HepG2 (cell line): ENCODE results near the gene KCNIP3. TPM values are rescaled to one million over a fixed set of nuclear protein-coding genes. Genes with fewer than 3 reads are reported as not detected.

Experiments used
- CAMTA2 ChIP-seq: sonication (generic); formaldehyde crosslinking; IDR thresholded peaks from 2 replicates; pipeline ENCODE4 v1.4.0; 2020; ENCODE audit warnings: mild to moderate bottlenecking, missing genetic modification reagents, borderline replicate concordance
- HES4 ChIP-seq: sonication (generic); formaldehyde crosslinking; IDR thresholded peaks from 2 replicates; pipeline ENCODE4 v1.9.0; 2021; ENCODE audit warnings: mild to moderate bottlenecking, missing genetic modification reagents, borderline replicate concordance
- HMGA1 ChIP-seq: sonication (generic); formaldehyde crosslinking; conservative IDR thresholded peaks from 2 replicates; pipeline ENCODE4 v1.4.0; 2020; ENCODE audit warnings: missing genetic modification reagents
- NONO ChIP-seq, 2 experiments: fragments of 450-650 bp in 1 of 2; sonication (generic) in 1 of 2; formaldehyde crosslinking in 1 of 2; IDR thresholded peaks in 1 of 2; conservative IDR thresholded peaks in 1 of 2; 2 replicates each; pipeline versions ENCODE4 v1.6.1 to v1.8.0; 2017 to 2022; ENCODE audit warnings: mild to moderate bottlenecking in 1 of 2, missing genetic modification reagents in 1 of 2, moderate library complexity in 1 of 2
- PRDM15 ChIP-seq: sonication (generic); formaldehyde crosslinking; IDR thresholded peaks from 2 replicates; pipeline ENCODE4 v1.4.0; 2020; ENCODE audit warnings: missing genetic modification reagents
- REL ChIP-seq: sonication (generic); formaldehyde crosslinking; conservative IDR thresholded peaks from 2 replicates; pipeline ENCODE4 v1.8.0; 2022; ENCODE audit warnings: mild to moderate bottlenecking, missing genetic modification reagents, moderate library complexity
- RFX3 ChIP-seq: IDR thresholded peaks from 2 replicates; pipeline ENCODE4 v1.6.1; 2016; ENCODE audit warnings: missing biosample characterization, missing genetic modification reagents
- SALL2 ChIP-seq: sonication (generic); formaldehyde crosslinking; IDR thresholded peaks from 2 replicates; pipeline ENCODE4 v1.8.1; 2023; ENCODE audit warnings: mild to moderate bottlenecking, missing genetic modification reagents, inconsistent platforms
- ZC3H13 ChIP-seq: sonication (generic); formaldehyde crosslinking; IDR thresholded peaks from 2 replicates; pipeline ENCODE4 v1.8.1; 2023; ENCODE audit warnings: mild to moderate bottlenecking, missing genetic modification reagents, moderate library complexity
- ZFP82 ChIP-seq: sonication (generic); formaldehyde crosslinking; IDR thresholded peaks from 2 replicates; pipeline ENCODE4 v1.5.1; 2020; ENCODE audit warnings: mild to moderate bottlenecking, missing genetic modification reagents, borderline replicate concordance
- ZKSCAN5 ChIP-seq: sonication (generic); formaldehyde crosslinking; IDR thresholded peaks from 2 replicates; pipeline ENCODE4 v1.5.1; 2020; ENCODE audit warnings: mild to moderate bottlenecking, missing genetic modification reagents
- ZNF101 ChIP-seq: sonication (generic); formaldehyde crosslinking; IDR thresholded peaks from 2 replicates; pipeline ENCODE4 v1.4.0; 2020; ENCODE audit warnings: mild to moderate bottlenecking, low read depth, missing genetic modification reagents, borderline replicate concordance
- ZNF20 ChIP-seq: sonication (generic); formaldehyde crosslinking; IDR thresholded peaks from 2 replicates; pipeline ENCODE4 v1.4.0; 2020; ENCODE audit warnings: mild to moderate bottlenecking, moderate library complexity, missing genetic modification reagents
- ZNF670 ChIP-seq: sonication (generic); formaldehyde crosslinking; IDR thresholded peaks from 2 replicates; pipeline ENCODE4 v1.8.0; 2022; ENCODE audit warnings: mild to moderate bottlenecking, missing genetic modification reagents, borderline replicate concordance
- ZNF678 ChIP-seq: sonication (generic); formaldehyde crosslinking; IDR thresholded peaks from 2 replicates; pipeline ENCODE4 v1.4.0; 2020; ENCODE audit warnings: mild to moderate bottlenecking, missing genetic modification reagents
- ZNF788 ChIP-seq: sonication (generic); formaldehyde crosslinking; IDR thresholded peaks from 2 replicates; pipeline ENCODE4 v1.5.0; 2020; ENCODE audit warnings: mild to moderate bottlenecking, missing genetic modification reagents, borderline replicate concordance
- ZZZ3 ChIP-seq: sonication (generic); formaldehyde crosslinking; IDR thresholded peaks from 2 replicates; pipeline ENCODE4 v1.4.0; 2020; ENCODE audit warnings: missing genetic modification reagents, mild to moderate bottlenecking, borderline replicate concordance
- polyA plus RNA-seq, 8 experiments: library from polyadenylated mRNA; depleted of rRNA in 3 of 8; stranded (reverse) in 7 of 8; unstranded in 1 of 8; fragments of >200 nt; fragmentation: Illumina TruSeq in 4 of 8; extraction: Trizol in 4 of 8; gene quantifications; 2 replicates each; pipeline versions ENCODE4 v1.2.1 to v1.2.3, GENCODE V29; 2011 to 2016; ENCODE audit warnings: low read depth in 4 of 8, missing spikeins in 1 of 8, mixed read lengths in 1 of 8; ENCODE audit not compliant: insufficient read depth in 1 of 8
- total RNA-seq, 5 experiments: library from RNA; depleted of rRNA; stranded (reverse); fragments of >200 nt; fragmentation: Illumina TruSeq; extraction: Trizol; gene quantifications; 2 replicates each; pipeline ENCODE4 v1.2.3, GENCODE V29; 2016; ENCODE audit warnings: low read depth in 1 of 5
- TF ChIP-seq, protein P1 (sequence below): sonication (generic); formaldehyde crosslinking; IDR thresholded peaks from 2 replicates; pipeline ENCODE4 v1.5.0; 2020; ENCODE audit warnings: missing genetic modification reagents
- TF ChIP-seq, protein P2 (sequence below): sonication (generic); formaldehyde crosslinking; IDR thresholded peaks from 2 replicates; pipeline ENCODE4 v1.4.0; 2020; ENCODE audit warnings: missing genetic modification reagents

The KCNIP3 gene
- total and polyA plus RNA-seq, 2 of the 13 experiments (the other 11 are each of a cell fraction or from before 2014, with no cell fraction given) = not detected

- TF ChIP-seq, protein P1, sequence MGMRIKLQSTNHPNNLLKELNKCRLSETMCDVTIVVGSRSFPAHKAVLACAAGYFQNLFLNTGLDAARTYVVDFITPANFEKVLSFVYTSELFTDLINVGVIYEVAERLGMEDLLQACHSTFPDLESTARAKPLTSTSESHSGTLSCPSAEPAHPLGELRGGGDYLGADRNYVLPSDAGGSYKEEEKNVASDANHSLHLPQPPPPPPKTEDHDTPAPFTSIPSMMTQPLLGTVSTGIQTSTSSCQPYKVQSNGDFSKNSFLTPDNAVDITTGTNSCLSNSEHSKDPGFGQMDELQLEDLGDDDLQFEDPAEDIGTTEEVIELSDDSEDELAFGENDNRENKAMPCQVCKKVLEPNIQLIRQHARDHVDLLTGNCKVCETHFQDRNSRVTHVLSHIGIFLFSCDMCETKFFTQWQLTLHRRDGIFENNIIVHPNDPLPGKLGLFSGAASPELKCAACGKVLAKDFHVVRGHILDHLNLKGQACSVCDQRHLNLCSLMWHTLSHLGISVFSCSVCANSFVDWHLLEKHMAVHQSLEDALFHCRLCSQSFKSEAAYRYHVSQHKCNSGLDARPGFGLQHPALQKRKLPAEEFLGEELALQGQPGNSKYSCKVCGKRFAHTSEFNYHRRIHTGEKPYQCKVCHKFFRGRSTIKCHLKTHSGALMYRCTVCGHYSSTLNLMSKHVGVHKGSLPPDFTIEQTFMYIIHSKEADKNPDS (CRISPR knock-in tag) = peak; percentile 69; the same call in 1 of the 2 replicates
- TF ChIP-seq REL (CRISPR knock-in tag) (no peak; the same call in 1 of the 2 replicates), SALL2 (CRISPR knock-in tag) (peak; percentile 74; the same call in 1 of the 2 replicates), ZFP82 (CRISPR knock-in tag) (peak; percentile 92; the same call in 1 of the 2 replicates), RFX3 (CRISPR knock-in tag) (no peak), ZZZ3 (CRISPR knock-in tag) (0 out of 2 replicates have a peak, but pooled peaks have one; percentile 66), ZNF20 (CRISPR knock-in tag) (peak; percentile 90), ZNF678 (peak; percentile 24; the same call in 1 of the 2 replicates), HMGA1 (CRISPR knock-in tag) (no peak), CAMTA2 (CRISPR knock-in tag) (peak; percentile 88; the same call in 1 of the 2 replicates), HES4 (peak; percentile 77; the same call in 1 of the 2 replicates), ZKSCAN5 (CRISPR knock-in tag) (no peak), ZNF670 (CRISPR knock-in tag) (peak; percentile 97), PRDM15 (CRISPR knock-in tag) (0 out of 2 replicates have a peak, but pooled peaks have one; percentile 15), ZNF788 (CRISPR knock-in tag) (peak; percentile 90), ZNF101 (no peak), NONO (IDR thresholded peaks at IDR 0.05) (no peak), NONO (CRISPR knock-in tag; conservative IDR thresholded peaks at IDR 0.05) (peak; percentile 92), ZC3H13 (no peak)
- TF ChIP-seq, protein P2, sequence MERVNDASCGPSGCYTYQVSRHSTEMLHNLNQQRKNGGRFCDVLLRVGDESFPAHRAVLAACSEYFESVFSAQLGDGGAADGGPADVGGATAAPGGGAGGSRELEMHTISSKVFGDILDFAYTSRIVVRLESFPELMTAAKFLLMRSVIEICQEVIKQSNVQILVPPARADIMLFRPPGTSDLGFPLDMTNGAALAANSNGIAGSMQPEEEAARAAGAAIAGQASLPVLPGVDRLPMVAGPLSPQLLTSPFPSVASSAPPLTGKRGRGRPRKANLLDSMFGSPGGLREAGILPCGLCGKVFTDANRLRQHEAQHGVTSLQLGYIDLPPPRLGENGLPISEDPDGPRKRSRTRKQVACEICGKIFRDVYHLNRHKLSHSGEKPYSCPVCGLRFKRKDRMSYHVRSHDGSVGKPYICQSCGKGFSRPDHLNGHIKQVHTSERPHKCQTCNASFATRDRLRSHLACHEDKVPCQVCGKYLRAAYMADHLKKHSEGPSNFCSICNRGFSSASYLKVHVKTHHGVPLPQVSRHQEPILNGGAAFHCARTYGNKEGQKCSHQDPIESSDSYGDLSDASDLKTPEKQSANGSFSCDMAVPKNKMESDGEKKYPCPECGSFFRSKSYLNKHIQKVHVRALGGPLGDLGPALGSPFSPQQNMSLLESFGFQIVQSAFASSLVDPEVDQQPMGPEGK (CRISPR knock-in tag) = peak; percentile 60
These were observed 105.4 kb downstream of the KCNIP3 start, which contains the start of gene FAHD2A (continued) for GRCh38 chr2:95402370-95403203.
